Tibial nerve (tissue), 4 donors: ENCODE measurements around the gene CTXN1.

ENCODE experiments used
- CTCF ChIP-seq, 5 experiments: fragments of 200-600 bp in 3 of 5; fragments of 450-650 bp in 2 of 5; sonication (generic) in 3 of 5; IDR thresholded peaks; one replicate each; pipeline ENCODE4 v1.5.1; 2016 to 2019; ENCODE audit warnings: antibody characterized with exemption in 5 of 5, mild to moderate bottlenecking in 3 of 5, moderate library complexity in 2 of 5
- EP300 ChIP-seq, 2 donors: sonication (generic); formaldehyde crosslinking; IDR thresholded peaks; one replicate each; pipeline ENCODE4 v1.6.1; 2017; ENCODE audit warnings: antibody characterized with exemption in 2 of 2, mild to moderate bottlenecking in 1 of 2
- POLR2A ChIP-seq, 2 donors: fragments of 450-650 bp; IDR thresholded peaks; one replicate each; pipeline ENCODE4 v1.6.1; 2017; ENCODE audit warnings: antibody characterized with exemption in 2 of 2, mild to moderate bottlenecking in 2 of 2, moderate library complexity in 2 of 2

GRCh38 chr19:7907122-7907521 lies 18.8 kb downstream of the CTXN1 start:
- TF ChIP-seq CTCF (IDR thresholded peaks at IDR 0.05): no peak
- TF ChIP-seq POLR2A (IDR thresholded peaks at IDR 0.05): no peak
- TF ChIP-seq EP300 (IDR thresholded peaks at IDR 0.05): no peak
